Fibroblast of lung (primary cell): ENCODE measurements around the gene BLTP1. TPM values are rescaled to one million over a fixed set of nuclear protein-coding genes. Genes with fewer than 3 reads are reported as not detected.
"Not testable (repeated sequence)": the region's sequence is repeated elsewhere in the genome, so short reads cannot be mapped to it uniquely, and the experiment has no call there.

Experiments
- DNase-seq, 2 donors: peaks; one replicate each; pipeline versions ENCODE4 v3.0.0 to v3.0.0-alpha.2; 2010; ENCODE audit warnings: low read depth in 2 of 2
- H2AFZ ChIP-seq: 2 replicates; pipeline ENCODE4 v1.5.1; 2012; ENCODE audit warnings: low read length, control low read depth, inconsistent platforms
- H3K27ac ChIP-seq: 2 replicates; pipeline ENCODE4 v1.5.1; 2011; ENCODE audit warnings: low read length, control low read depth; ENCODE audit not compliant: insufficient read depth
- H3K27me3 ChIP-seq: 2 replicates; pipeline ENCODE4 v1.5.1; 2011; ENCODE audit warnings: mild to moderate bottlenecking, low read length; ENCODE audit not compliant: control insufficient read depth, insufficient read depth
- H3K36me3 ChIP-seq: 2 replicates; pipeline ENCODE4 v1.5.1; 2011; ENCODE audit warnings: low read length; ENCODE audit not compliant: control insufficient read depth, insufficient read depth
- H3K4me1 ChIP-seq: 2 replicates; pipeline ENCODE4 v1.5.1; 2011; ENCODE audit warnings: low read length; ENCODE audit not compliant: control insufficient read depth, insufficient read depth; ENCODE audit errors: extremely low read depth
- H3K4me2 ChIP-seq: 2 replicates; pipeline ENCODE4 v1.5.1; 2011; ENCODE audit warnings: low read length, control low read depth; ENCODE audit not compliant: insufficient read depth; ENCODE audit errors: extremely low read depth
- H3K4me3 ChIP-seq, 4 experiments: fragments of 200-600 bp in 1 of 4; sonication (generic) in 1 of 4; replicated peaks in 1 of 4; 2 replicates each; pipeline ENCODE4 v1.5.1; 2011 to 2016; ENCODE audit warnings: low read length in 4 of 4, low read depth in 3 of 4, mild to moderate bottlenecking in 3 of 4, control low read depth in 2 of 4, inconsistent platforms in 1 of 4, mixed read lengths in 1 of 4; ENCODE audit not compliant: insufficient read depth in 1 of 4; ENCODE audit errors: control extremely low read depth in 1 of 4
- H3K79me2 ChIP-seq: 2 replicates; pipeline ENCODE4 v1.5.1; 2012; ENCODE audit warnings: mild to moderate bottlenecking, low read length, inconsistent platforms; ENCODE audit not compliant: control insufficient read depth, insufficient read depth
- H3K9ac ChIP-seq: 2 replicates; pipeline ENCODE4 v1.5.1; 2011; ENCODE audit warnings: mild to moderate bottlenecking, low read length, control low read depth; ENCODE audit not compliant: insufficient read depth
- H3K9me3 ChIP-seq: 2 replicates; pipeline ENCODE4 v1.5.1; 2012; ENCODE audit warnings: low read depth, low read length; ENCODE audit not compliant: control insufficient read depth, insufficient read depth
- H4K20me1 ChIP-seq: 2 replicates; pipeline ENCODE4 v1.5.1; 2011; ENCODE audit warnings: low read length; ENCODE audit not compliant: control insufficient read depth, insufficient read depth; ENCODE audit errors: extremely low read depth
- CTCF ChIP-seq, 2 donors: IDR thresholded peaks in 1 of 2; conservative IDR thresholded peaks in 1 of 2; 1 replicate in 1 of 2; 2 replicates in 1 of 2; pipeline ENCODE4 v1.5.1; 2011 to 2012; ENCODE audit warnings: low read length in 2 of 2, control low read depth in 1 of 2, inconsistent platforms in 1 of 2, low read depth in 1 of 2, mild to moderate bottlenecking in 1 of 2
- EZH2 ChIP-seq: IDR thresholded peaks from 2 replicates; pipeline ENCODE4 v1.5.1; 2012; ENCODE audit warnings: low read length, control low read depth, mild to moderate bottlenecking; ENCODE audit errors: missing control alignments
- polyA plus RNA-seq, 2 donors: library from polyadenylated mRNA; depleted of rRNA in 1 of 2; stranded (reverse) in 1 of 2; unstranded in 1 of 2; fragments of >200 nt; gene quantifications; 2 replicates each; pipeline ENCODE4 v1.2.1, GENCODE V29; 2011 to 2012; ENCODE audit warnings: missing spikeins in 1 of 2
- total RNA-seq: library from RNA; depleted of rRNA; stranded (reverse); fragments of >200 nt; gene quantifications from 2 replicates; pipeline ENCODE4 v1.2.1, GENCODE V29; 2014

The BLTP1 gene
- total and polyA plus RNA-seq, 2 donors (not counting 1 experiment from before 2014, with no cell fraction given) = 52.5 to 130 TPM

- no peaks in the 10 kb centered on the region for H3K9me3 ChIP-seq
- no peak overlapping the region for H3K9ac ChIP-seq
- H3K4me1 ChIP-seq = no peaks in the 10 kb centered on the region
- H3K4me2 ChIP-seq = no peak overlapping the region
- no peaks in the 10 kb centered on the region for H4K20me1 ChIP-seq
- no peak for DNase-seq
- H3K79me2 ChIP-seq = no peaks in the 10 kb centered on the region
- TF ChIP-seq CTCF (conservative IDR thresholded peaks at IDR 0.05 in 1 of 2, IDR thresholded peaks at IDR 0.05 in 1 of 2; ENCODE audit: low read depth in 1 of 2, low read length in 2 of 2) (no peak), EZH2 (no peak)
- H3K4me3 ChIP-seq = no peak overlapping the region
- no peaks in the 10 kb centered on the region for H3K27me3 ChIP-seq
- H3K36me3 ChIP-seq = no peaks in the 10 kb centered on the region
- H3K27ac ChIP-seq = no peak overlapping the region
- no peak overlapping the region for H2AFZ ChIP-seq
Measured at GRCh38 chr4:122107680-122108079, 44.5 kb upstream of the BLTP1 start.

DNA sequence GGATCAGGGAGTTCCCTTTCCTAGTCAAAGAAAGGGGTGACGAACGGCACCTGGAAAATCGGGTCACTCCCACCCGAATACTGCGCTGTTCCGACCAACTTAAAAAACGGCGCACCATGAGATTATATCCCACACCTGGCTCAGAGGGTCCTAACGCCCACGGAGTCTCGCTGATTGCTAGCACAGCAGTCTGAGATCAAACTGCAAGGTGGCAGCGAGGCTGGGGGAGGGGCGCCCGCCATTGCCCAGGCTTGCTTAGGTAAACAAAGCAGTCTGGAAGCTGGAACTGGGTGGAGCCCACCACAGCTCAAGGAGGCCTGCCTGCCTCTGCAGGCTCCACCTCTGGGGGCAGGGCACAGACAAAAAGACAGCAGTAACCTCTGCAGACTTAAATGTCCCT is 41.8 kb upstream of the BLTP1 start:
- not testable (repeated sequence) for H3K4me1 ChIP-seq, H3K27ac ChIP-seq, H2AFZ ChIP-seq, H3K4me2 ChIP-seq, H3K79me2 ChIP-seq, H3K27me3 ChIP-seq, H4K20me1 ChIP-seq, H3K36me3 ChIP-seq, DNase-seq, H3K4me3 ChIP-seq, H3K9me3 ChIP-seq, H3K9ac ChIP-seq

GRCh38 chr4:122117743-122118142 is 34.4 kb upstream of the BLTP1 start:
- no peaks in the 10 kb centered on the region for H3K4me1 ChIP-seq
- H3K4me3 ChIP-seq = no peak overlapping the region
- no peak overlapping the region for H3K27ac ChIP-seq
- DNase-seq = peak; percentile 2 to 82
- H3K27me3 ChIP-seq = no peaks in the 10 kb centered on the region
- no peak overlapping the region for H2AFZ ChIP-seq
- H4K20me1 ChIP-seq = no peaks in the 10 kb centered on the region
- H3K79me2 ChIP-seq = no peaks in the 10 kb centered on the region
- no peak overlapping the region for H3K9ac ChIP-seq
- H3K4me2 ChIP-seq = no peak overlapping the region
- no peaks in the 10 kb centered on the region for H3K9me3 ChIP-seq
- TF ChIP-seq EZH2 = no peak
- no peak for TF ChIP-seq CTCF (conservative IDR thresholded peaks at IDR 0.05 in 1 of 2, IDR thresholded peaks at IDR 0.05 in 1 of 2; ENCODE audit: low read depth in 1 of 2, low read length in 2 of 2)
- H3K36me3 ChIP-seq = no peaks in the 10 kb centered on the region
